Measurements from ENCODE around the gene GTF3A. TPM values are rescaled to one million over a fixed set of nuclear protein-coding genes. Genes with fewer than 3 reads are reported as not detected.

The GTF3A gene
- total and polyA plus RNA-seq, 9 of the 15 experiments (the other 6 are each of a cell fraction or from before 2014, with no cell fraction given): 47.5 to 303 (median 174) TPM

DNA sequence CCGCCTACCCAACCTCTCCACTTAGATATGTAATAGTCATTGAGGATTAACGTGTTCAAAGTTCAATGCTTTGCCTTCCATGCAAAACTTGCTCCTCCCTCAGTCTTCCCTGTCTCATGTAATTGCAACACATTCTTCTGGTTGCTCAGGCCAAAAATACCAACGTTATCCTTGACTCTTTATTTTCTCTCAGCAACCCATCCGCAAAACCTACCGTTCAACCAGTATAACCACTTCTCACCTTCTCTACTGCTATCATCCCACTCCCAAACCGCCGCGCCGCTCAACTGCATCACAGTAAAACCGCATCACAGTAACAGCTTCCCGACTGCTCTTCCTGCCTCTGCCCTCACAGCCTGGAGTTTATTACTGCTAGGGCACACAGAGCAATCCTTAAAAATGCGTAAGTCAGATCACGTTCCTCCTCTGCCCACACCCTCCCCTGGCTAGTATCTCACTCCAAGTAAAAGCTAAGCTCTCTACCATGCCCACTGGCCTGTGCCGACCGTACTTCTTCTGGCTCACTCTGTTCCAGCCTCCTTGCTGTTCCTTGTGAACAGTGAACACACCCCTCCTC, 17.7 kb downstream of the GTF3A start:
- DNase-seq (ENCODE audit: extremely low read depth in 1 of 4, low spot score in 3 of 4): no peak
- no peak for ATAC-seq
- H3K9me1 ChIP-seq (ENCODE audit: control insufficient read depth, insufficient read depth, low read length): no peaks in the 10 kb centered on the region
- H3K4me1 ChIP-seq (replicated peaks in 1 of 2; ENCODE audit: control insufficient read depth in 2 of 2, insufficient read depth in 2 of 2, low read length in 2 of 2): peaks cover 0 to 2% of the 10 kb centered on the region in 2 experiments; a peak in 2 of 5 replicates
- POLR2A ChIA-PET: no interaction called here
- intact Hi-C loops (cut with micrococcal nuclease) (no loop called here), in situ Hi-C loops (cut with MboI) (no loop called here)
- H3K4me3 ChIP-seq: no peak overlapping the region
- no peak overlapping the region for H2AFZ ChIP-seq (ENCODE audit: low read depth, low read length)
- H3K36me3 ChIP-seq (ENCODE audit: control insufficient read depth, insufficient read depth, low read length): peaks cover 20% of the 10 kb centered on the region; the same call in 1 of the 3 replicates
- no peak overlapping the region for H3K27ac ChIP-seq (ENCODE audit: extremely low read depth, low read depth, low read length)
- WGBS (ENCODE audit: insufficient coverage, low coverage, missing lambda C conversion rate): 89% methylated on average over 13 of the region's 15 CpGs
- TF ChIP-seq, protein P1, sequence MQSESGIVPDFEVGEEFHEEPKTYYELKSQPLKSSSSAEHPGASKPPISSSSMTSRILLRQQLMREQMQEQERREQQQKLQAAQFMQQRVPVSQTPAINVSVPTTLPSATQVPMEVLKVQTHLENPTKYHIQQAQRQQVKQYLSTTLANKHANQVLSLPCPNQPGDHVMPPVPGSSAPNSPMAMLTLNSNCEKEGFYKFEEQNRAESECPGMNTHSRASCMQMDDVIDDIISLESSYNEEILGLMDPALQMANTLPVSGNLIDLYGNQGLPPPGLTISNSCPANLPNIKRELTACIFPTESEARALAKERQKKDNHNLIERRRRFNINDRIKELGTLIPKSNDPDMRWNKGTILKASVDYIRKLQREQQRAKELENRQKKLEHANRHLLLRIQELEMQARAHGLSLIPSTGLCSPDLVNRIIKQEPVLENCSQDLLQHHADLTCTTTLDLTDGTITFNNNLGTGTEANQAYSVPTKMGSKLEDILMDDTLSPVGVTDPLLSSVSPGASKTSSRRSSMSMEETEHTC (IDR thresholded peaks at IDR 0.05): no peak
- TF ChIP-seq, protein P2, sequence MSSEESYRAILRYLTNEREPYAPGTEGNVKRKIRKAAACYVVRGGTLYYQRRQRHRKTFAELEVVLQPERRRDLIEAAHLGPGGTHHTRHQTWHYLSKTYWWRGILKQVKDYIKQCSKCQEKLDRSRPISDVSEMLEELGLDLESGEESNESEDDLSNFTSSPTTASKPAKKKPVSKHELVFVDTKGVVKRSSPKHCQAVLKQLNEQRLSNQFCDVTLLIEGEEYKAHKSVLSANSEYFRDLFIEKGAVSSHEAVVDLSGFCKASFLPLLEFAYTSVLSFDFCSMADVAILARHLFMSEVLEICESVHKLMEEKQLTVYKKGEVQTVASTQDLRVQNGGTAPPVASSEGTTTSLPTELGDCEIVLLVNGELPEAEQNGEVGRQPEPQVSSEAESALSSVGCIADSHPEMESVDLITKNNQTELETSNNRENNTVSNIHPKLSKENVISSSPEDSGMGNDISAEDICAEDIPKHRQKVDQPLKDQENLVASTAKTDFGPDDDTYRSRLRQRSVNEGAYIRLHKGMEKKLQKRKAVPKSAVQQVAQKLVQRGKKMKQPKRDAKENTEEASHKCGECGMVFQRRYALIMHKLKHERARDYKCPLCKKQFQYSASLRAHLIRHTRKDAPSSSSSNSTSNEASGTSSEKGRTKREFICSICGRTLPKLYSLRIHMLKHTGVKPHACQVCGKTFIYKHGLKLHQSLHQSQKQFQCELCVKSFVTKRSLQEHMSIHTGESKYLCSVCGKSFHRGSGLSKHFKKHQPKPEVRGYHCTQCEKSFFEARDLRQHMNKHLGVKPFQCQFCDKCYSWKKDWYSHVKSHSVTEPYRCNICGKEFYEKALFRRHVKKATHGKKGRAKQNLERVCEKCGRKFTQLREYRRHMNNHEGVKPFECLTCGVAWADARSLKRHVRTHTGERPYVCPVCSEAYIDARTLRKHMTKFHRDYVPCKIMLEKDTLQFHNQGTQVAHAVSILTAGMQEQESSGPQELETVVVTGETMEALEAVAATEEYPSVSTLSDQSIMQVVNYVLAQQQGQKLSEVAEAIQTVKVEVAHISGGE (CRISPR knock-in tag; IDR thresholded peaks at IDR 0.05): no peak
- FAIRE-seq: no peak
- no peaks in the 10 kb centered on the region for H3K27me3 ChIP-seq (ENCODE audit: control insufficient read depth in 2 of 2, insufficient read depth in 2 of 2, low read length in 2 of 2)
- no peaks in the 10 kb centered on the region for H4K20me1 ChIP-seq (replicated peaks; ENCODE audit: control insufficient read depth, insufficient read depth, low read length)
- CTCF ChIA-PET (ENCODE audit: low intra/inter-chr PET ratio): no interaction called here
- no peaks in the 10 kb centered on the region for H3K9me3 ChIP-seq (replicated peaks; ENCODE audit: control insufficient read depth, insufficient read depth, low read depth, low read length)
- BruUV-seq (replicated peaks): no TSS peak
- no peak overlapping the region for H3K9ac ChIP-seq (ENCODE audit: insufficient read depth in 1 of 2, low read depth in 2 of 2, low read length in 2 of 2)
- peaks cover 6% of the 10 kb centered on the region; the same call in 2 of the 3 replicates for H3K79me2 ChIP-seq (ENCODE audit: control insufficient read depth, insufficient read depth, low read length)
- H3K4me2 ChIP-seq (ENCODE audit: insufficient read depth, low read length): no peak overlapping the region

All from K562 (cell line).